Measurements from ENCODE around the gene TMEM106C. TPM values are rescaled to one million over a fixed set of nuclear protein-coding genes. Genes with fewer than 3 reads are reported as not detected.

TMEM106C gene
- total RNA-seq, 1 experiment from 2014 or later: 281 TPM

GRCh38 chr12:47975816-47976215, 12.4 kb downstream of the TMEM106C start:
- no peak for DNase-seq
- H3K9me3 ChIP-seq: no peaks in the 10 kb centered on the region
- no peaks in the 10 kb centered on the region for H3K9me3 Mint-ChIP-seq (ENCODE audit: unreplicated experiment)
- ChIA-PET POLR2A (interaction anchor here (0.6 kb wide), 1 partner anchor 183 kb away, joined by 3 read pairs; no protein-coding TSS in a partner anchor), CTCF (no interaction called here)
- H3K27ac Mint-ChIP-seq (ENCODE audit: unreplicated experiment): no peak overlapping the region
- H3K4me3 ChIP-seq (ENCODE audit: low read depth, low read length): no peak overlapping the region
- intact Hi-C loops (cut with micrococcal nuclease; ENCODE audit: unreplicated experiment): no loop called here
- H3K4me3 Mint-ChIP-seq (ENCODE audit: unreplicated experiment): no peak overlapping the region
- no peaks in the 10 kb centered on the region for H3K36me3 ChIP-seq (ENCODE audit: control insufficient read depth, insufficient read depth, low read length)
- no peaks in the 10 kb centered on the region for H3K27me3 ChIP-seq (replicated peaks; ENCODE audit: control insufficient read depth, insufficient read depth, low read length)
- TF ChIP-seq CTCF (IDR thresholded peaks at IDR 0.05; ENCODE audit: insufficient read depth in 1 of 2, low read depth in 1 of 2, low read length in 1 of 2, severe bottlenecking in 1 of 2, unreplicated experiment in 1 of 2): no peak
- H3K4me1 Mint-ChIP-seq (ENCODE audit: low read depth, unreplicated experiment): no peaks in the 10 kb centered on the region
- H3K27me3 Mint-ChIP-seq (ENCODE audit: insufficient read depth, unreplicated experiment): no peaks in the 10 kb centered on the region
- no peaks in the 10 kb centered on the region for H3K4me1 ChIP-seq
- BruUV-seq (replicated peaks): no TSS peak
- peaks cover 26% of the 10 kb centered on the region for H3K36me3 Mint-ChIP-seq (ENCODE audit: insufficient read depth, unreplicated experiment)

GRCh38 chr12:47977046-47977771, 13.8 kb downstream of the TMEM106C start:
- Mint-ChIP-seq H3K27me3 (ENCODE audit: insufficient read depth, unreplicated experiment) (no peaks in the 10 kb centered on the region), H3K9me3 (ENCODE audit: unreplicated experiment) (no peaks in the 10 kb centered on the region), H3K4me3 (ENCODE audit: unreplicated experiment) (no peak overlapping the region), H3K27ac (ENCODE audit: unreplicated experiment) (peak overlapping the region; percentile 43), H3K36me3 (ENCODE audit: insufficient read depth, unreplicated experiment) (peaks cover 25% of the 10 kb centered on the region), H3K4me1 (ENCODE audit: low read depth, unreplicated experiment) (no peaks in the 10 kb centered on the region)
- H3K36me3 ChIP-seq (ENCODE audit: control insufficient read depth, insufficient read depth, low read length): no peaks in the 10 kb centered on the region; the same call in 1 of the 2 replicates
- no peak for DNase-seq
- no peaks in the 10 kb centered on the region for H3K27me3 ChIP-seq (replicated peaks; ENCODE audit: control insufficient read depth, insufficient read depth, low read length)
- intact Hi-C loops (cut with micrococcal nuclease; ENCODE audit: unreplicated experiment): no loop called here
- H3K4me1 ChIP-seq: no peaks in the 10 kb centered on the region
- BruUV-seq (replicated peaks): no TSS peak
- CTCF ChIA-PET: no interaction called here
- POLR2A ChIA-PET: no interaction called here
- H3K4me3 ChIP-seq (ENCODE audit: low read depth, low read length): no peak overlapping the region
- TF ChIP-seq CTCF (IDR thresholded peaks at IDR 0.05; ENCODE audit: insufficient read depth in 1 of 2, low read depth in 1 of 2, low read length in 1 of 2, severe bottlenecking in 1 of 2, unreplicated experiment in 1 of 2): no peak
- no peaks in the 10 kb centered on the region for H3K9me3 ChIP-seq

GRCh38 chr12:47977772-47978597, 14.6 kb downstream of the TMEM106C start:
- Mint-ChIP-seq H3K9me3 (ENCODE audit: unreplicated experiment) (no peaks in the 10 kb centered on the region), H3K27me3 (ENCODE audit: insufficient read depth, unreplicated experiment) (no peaks in the 10 kb centered on the region), H3K4me1 (ENCODE audit: low read depth, unreplicated experiment) (no peaks in the 10 kb centered on the region), H3K27ac (ENCODE audit: unreplicated experiment) (peak overlapping the region; percentile 43), H3K4me3 (ENCODE audit: unreplicated experiment) (no peak overlapping the region), H3K36me3 (ENCODE audit: insufficient read depth, unreplicated experiment) (peaks cover 20% of the 10 kb centered on the region)
- no peak for DNase-seq
- no TSS peak for BruUV-seq (replicated peaks)
- H3K27me3 ChIP-seq (replicated peaks; ENCODE audit: control insufficient read depth, insufficient read depth, low read length): no peaks in the 10 kb centered on the region
- CTCF ChIA-PET: interaction anchor here (1.5 kb wide), 1 partner anchor 52 kb away, joined by 5 read pairs; no protein-coding TSS in a partner anchor
- H3K4me3 ChIP-seq (ENCODE audit: low read depth, low read length): no peak overlapping the region
- no peaks in the 10 kb centered on the region for H3K9me3 ChIP-seq
- H3K4me1 ChIP-seq: no peaks in the 10 kb centered on the region
- H3K36me3 ChIP-seq (ENCODE audit: control insufficient read depth, insufficient read depth, low read length): no peaks in the 10 kb centered on the region; the same call in 1 of the 2 replicates
- intact Hi-C loops (cut with micrococcal nuclease; ENCODE audit: unreplicated experiment): no loop called here
- POLR2A ChIA-PET: no interaction called here
- no peak for TF ChIP-seq CTCF (IDR thresholded peaks at IDR 0.05; ENCODE audit: insufficient read depth in 1 of 2, low read depth in 1 of 2, low read length in 1 of 2, severe bottlenecking in 1 of 2, unreplicated experiment in 1 of 2)
